ENCODE results near the gene NUP214.
"Not testable (repeated sequence)": the region's sequence is repeated elsewhere in the genome, so short reads cannot be mapped to it uniquely, and the experiment has no call there.

The NUP214 gene

DNA sequence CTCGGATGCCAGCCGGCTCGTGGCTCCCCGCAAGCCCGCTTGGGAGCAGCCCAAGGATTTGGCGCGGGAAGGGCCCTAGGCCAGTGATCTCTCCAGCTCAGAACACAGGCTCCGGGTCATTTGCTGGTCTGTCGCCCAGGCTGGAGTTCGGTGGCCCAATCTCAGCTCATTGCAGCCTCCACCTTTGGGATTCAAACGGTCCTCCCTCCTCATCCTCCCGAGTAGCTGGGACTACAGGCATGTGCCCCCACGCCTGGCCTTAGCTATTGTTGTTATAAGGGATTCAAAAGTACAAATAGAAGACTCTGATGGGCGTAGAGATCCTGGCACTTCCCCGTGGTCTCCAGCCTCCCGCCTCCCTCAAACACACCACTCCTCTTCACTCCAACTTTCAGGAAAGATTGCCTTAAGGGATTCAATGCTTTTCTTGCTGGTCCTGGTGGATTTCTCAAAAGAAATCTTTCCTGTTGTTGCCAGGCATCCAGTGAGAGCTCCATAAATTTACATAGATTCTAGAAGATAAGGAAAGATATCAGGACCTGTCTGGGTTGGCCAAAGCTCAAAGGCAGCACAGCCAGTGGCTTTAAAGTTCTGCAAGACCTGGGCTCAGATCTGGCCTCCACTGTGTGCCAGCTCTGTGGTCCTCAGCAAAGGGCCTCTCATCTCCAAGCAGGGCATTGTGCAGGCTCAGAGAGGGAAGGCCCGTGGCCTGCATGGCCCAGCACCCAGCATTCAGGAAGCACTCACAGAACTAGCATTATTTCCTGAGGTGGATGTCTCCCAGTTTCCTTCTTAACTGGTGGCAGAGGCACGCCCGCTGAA lies 28.0 kb upstream of the NUP214 start:
- Histone ChIP-seq H3K9ac (ENCODE audit: low read depth in 1 of 2, low read length in 2 of 2) (no peak overlapping the region), H3K9me3 (ENCODE audit: control insufficient read depth in 2 of 2, low read length in 2 of 2) (no peaks in the 10 kb centered on the region), H3K36me3 (ENCODE audit: control insufficient read depth in 2 of 2, insufficient read depth in 2 of 2, low read length in 2 of 2) (no peaks in the 10 kb centered on the region), H3K27ac (ENCODE audit: low read depth in 2 of 2, low read length in 2 of 2) (no peak overlapping the region), H3K27me3 (ENCODE audit: control insufficient read depth in 2 of 2, insufficient read depth in 2 of 2, low read length in 2 of 2) (peaks cover 11 to 27% of the 10 kb centered on the region in 2 donors), H3K4me1 (ENCODE audit: control insufficient read depth in 2 of 2, insufficient read depth in 2 of 2, low read length in 2 of 2) (peaks cover 0 to 2% of the 10 kb centered on the region in 2 donors), H3K4me3 (ENCODE audit: low read length in 2 of 2) (peak overlapping the region; percentile 47 to 56)

DNA sequence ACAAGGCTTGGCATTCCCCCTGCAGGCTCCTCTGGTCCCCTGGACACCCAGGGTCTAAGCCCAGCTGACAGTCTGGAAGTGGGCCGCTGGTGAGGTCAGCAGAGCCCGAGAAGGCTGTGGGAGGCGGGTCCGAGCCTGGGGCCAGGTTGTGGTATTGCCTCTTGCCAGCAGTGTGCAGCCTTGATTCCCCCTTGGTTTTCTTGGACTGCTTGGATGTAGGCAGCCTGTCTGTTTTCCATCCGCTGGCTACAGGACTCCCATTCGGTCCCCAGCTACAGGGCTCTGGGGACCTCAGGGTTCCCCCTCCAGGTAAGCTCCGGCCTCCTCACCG lies 27.5 kb upstream of the NUP214 start:
- no peak overlapping the region for H3K4me3 ChIP-seq (ENCODE audit: low read length in 2 of 2)
- H3K27me3 ChIP-seq (ENCODE audit: control insufficient read depth in 2 of 2, insufficient read depth in 2 of 2, low read length in 2 of 2): peaks cover 11 to 27% of the 10 kb centered on the region in 2 donors
- H3K9me3 ChIP-seq (ENCODE audit: control insufficient read depth in 2 of 2, low read length in 2 of 2): no peaks in the 10 kb centered on the region
- H3K27ac ChIP-seq (ENCODE audit: low read depth in 2 of 2, low read length in 2 of 2): no peak overlapping the region
- no peaks in the 10 kb centered on the region for H3K36me3 ChIP-seq (ENCODE audit: control insufficient read depth in 2 of 2, insufficient read depth in 2 of 2, low read length in 2 of 2)
- peaks cover 0 to 2% of the 10 kb centered on the region in 2 donors for H3K4me1 ChIP-seq (ENCODE audit: control insufficient read depth in 2 of 2, insufficient read depth in 2 of 2, low read length in 2 of 2)
- no peak overlapping the region for H3K9ac ChIP-seq (ENCODE audit: low read depth in 1 of 2, low read length in 2 of 2)

DNA sequence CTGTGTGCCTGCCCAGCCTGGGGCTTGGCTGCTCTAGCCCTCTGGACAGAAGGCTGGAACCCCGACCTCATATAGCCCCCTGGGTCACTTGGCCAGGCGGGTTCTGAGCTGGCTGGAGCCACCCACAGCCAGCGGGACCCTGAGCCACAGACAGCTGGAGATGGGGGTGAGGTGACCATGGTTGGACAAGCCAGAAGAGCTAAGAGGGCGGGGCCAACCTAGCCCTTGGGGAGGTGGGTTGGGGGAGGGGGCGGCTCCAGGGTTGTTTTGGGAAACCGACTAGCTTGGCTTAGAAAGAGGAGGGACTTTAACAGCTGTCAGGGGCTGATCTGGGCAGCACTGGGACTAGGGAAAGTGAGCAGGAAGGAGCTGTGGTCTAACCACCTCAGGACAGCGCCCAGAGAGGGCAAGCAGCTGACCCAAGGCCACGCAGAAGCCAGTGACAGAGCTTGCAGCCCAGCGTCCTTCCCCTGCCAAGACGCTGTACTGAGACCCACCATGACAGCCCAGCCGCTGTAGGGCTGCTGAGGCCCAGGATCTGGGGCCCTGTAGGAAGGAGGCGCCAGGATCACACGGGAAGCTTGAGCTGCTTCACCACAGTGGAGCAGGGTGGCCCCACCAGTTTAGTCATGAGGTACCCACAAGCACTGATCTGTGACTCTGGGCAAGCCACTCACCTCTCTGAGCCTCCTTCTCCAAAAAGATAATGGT lies 26.8 kb upstream of the NUP214 start:
- H3K9ac ChIP-seq (ENCODE audit: low read depth in 1 of 2, low read length in 2 of 2): no peak overlapping the region
- H3K36me3 ChIP-seq (ENCODE audit: control insufficient read depth in 2 of 2, insufficient read depth in 2 of 2, low read length in 2 of 2): no peaks in the 10 kb centered on the region
- no peak overlapping the region for H3K27ac ChIP-seq (ENCODE audit: low read depth in 2 of 2, low read length in 2 of 2)
- H3K27me3 ChIP-seq (ENCODE audit: control insufficient read depth in 2 of 2, insufficient read depth in 2 of 2, low read length in 2 of 2): peaks cover 11 to 27% of the 10 kb centered on the region in 2 donors
- peaks cover 0 to 2% of the 10 kb centered on the region in 2 donors for H3K4me1 ChIP-seq (ENCODE audit: control insufficient read depth in 2 of 2, insufficient read depth in 2 of 2, low read length in 2 of 2)
- no peaks in the 10 kb centered on the region for H3K9me3 ChIP-seq (ENCODE audit: control insufficient read depth in 2 of 2, low read length in 2 of 2)
- no peak overlapping the region for H3K4me3 ChIP-seq (ENCODE audit: low read length in 2 of 2)

DNA sequence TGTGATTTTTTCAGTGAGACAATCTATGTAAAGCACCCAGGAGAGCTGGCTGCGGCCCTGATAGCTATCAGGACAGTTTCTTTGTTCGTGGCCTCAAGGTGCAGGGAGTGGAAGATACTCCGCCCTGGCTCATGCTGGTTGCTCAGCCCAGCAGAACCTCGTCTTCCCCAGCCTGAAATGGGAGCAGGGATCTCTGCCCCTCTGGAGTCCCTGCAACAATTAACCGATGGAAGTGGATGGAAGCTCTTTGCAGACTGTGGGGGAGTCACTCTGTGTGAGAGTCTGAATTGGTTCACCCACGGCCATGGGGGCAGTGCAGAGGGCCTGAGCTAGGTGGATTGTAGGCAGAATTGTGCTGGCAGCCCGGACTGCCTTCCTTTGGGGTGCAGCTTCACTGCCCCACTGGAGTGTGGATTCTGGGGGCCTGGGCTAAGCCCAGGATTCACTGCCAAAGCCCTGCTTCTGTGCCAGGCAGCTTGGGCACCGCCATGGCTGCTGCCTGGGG lies 26.2 kb upstream of the NUP214 start:
- Histone ChIP-seq H3K27ac (ENCODE audit: low read depth in 2 of 2, low read length in 2 of 2) (no peak overlapping the region), H3K9ac (ENCODE audit: low read depth in 1 of 2, low read length in 2 of 2) (no peak overlapping the region), H3K9me3 (ENCODE audit: control insufficient read depth in 2 of 2, low read length in 2 of 2) (no peaks in the 10 kb centered on the region), H3K4me1 (ENCODE audit: control insufficient read depth in 2 of 2, insufficient read depth in 2 of 2, low read length in 2 of 2) (peaks cover 0 to 2% of the 10 kb centered on the region in 2 donors), H3K36me3 (ENCODE audit: control insufficient read depth in 2 of 2, insufficient read depth in 2 of 2, low read length in 2 of 2) (no peaks in the 10 kb centered on the region), H3K4me3 (ENCODE audit: low read length in 2 of 2) (no peak overlapping the region), H3K27me3 (ENCODE audit: control insufficient read depth in 2 of 2, insufficient read depth in 2 of 2, low read length in 2 of 2) (peaks cover 11 to 26% of the 10 kb centered on the region in 2 donors)

DNA sequence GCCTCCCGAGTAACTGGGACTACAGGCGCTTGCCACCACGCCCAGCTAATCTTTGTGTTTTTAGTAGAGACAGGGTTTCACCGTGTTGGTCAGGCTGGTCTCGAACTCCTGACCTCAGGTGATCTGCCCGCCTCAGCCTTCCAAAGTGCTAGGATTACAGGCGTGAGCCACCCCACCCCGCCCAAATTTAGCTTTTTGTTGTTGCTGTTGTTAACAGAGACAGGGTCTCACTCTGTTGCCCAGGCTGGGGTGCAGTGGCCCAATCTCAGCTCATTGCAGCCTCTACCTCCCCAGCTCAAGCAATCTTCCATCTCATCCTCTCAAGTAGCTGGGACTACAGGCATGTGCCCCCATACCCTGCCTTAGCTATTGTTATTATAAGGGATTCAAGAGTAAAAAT lies 25.5 kb upstream of the NUP214 start:
- H3K27me3 ChIP-seq (ENCODE audit: control insufficient read depth in 2 of 2, insufficient read depth in 2 of 2, low read length in 2 of 2): peaks cover 9 to 19% of the 10 kb centered on the region in 2 donors
- not testable (repeated sequence) for H3K36me3 ChIP-seq (ENCODE audit: control insufficient read depth in 2 of 2, insufficient read depth in 2 of 2, low read length in 2 of 2); H3K4me1 ChIP-seq (ENCODE audit: control insufficient read depth in 2 of 2, insufficient read depth in 2 of 2, low read length in 2 of 2); H3K27ac ChIP-seq (ENCODE audit: low read depth in 2 of 2, low read length in 2 of 2); H3K9me3 ChIP-seq (ENCODE audit: control insufficient read depth in 2 of 2, low read length in 2 of 2); H3K4me3 ChIP-seq (ENCODE audit: low read length in 2 of 2); H3K9ac ChIP-seq (ENCODE audit: low read depth in 1 of 2, low read length in 2 of 2)

DNA sequence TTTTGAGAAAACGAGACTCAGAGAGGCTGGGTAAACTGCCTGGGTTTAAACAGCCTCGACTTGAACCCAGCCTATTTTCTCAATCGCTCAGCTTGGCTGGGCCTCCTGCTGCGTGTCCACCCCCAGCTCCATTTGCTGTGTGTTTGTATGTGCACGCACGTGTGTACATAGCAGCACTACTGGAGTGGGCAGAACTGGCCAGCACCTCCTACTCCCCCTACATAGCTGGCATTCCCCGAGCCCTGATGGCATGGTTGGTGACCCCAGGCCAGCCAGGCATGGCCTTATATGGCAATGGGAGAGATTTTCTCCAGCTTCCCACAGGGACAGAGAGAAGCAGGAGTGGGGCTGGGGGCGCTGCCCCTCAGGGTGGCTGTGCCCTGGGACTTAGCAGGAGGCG lies 24.9 kb upstream of the NUP214 start:
- no peaks in the 10 kb centered on the region for H3K36me3 ChIP-seq (ENCODE audit: control insufficient read depth in 2 of 2, insufficient read depth in 2 of 2, low read length in 2 of 2)
- peaks cover 6 to 15% of the 10 kb centered on the region in 2 donors for H3K27me3 ChIP-seq (ENCODE audit: control insufficient read depth in 2 of 2, insufficient read depth in 2 of 2, low read length in 2 of 2)
- H3K4me1 ChIP-seq (ENCODE audit: control insufficient read depth in 2 of 2, insufficient read depth in 2 of 2, low read length in 2 of 2): peaks cover 2% of the 10 kb centered on the region in 2 donors
- no peak overlapping the region for H3K9ac ChIP-seq (ENCODE audit: low read depth in 1 of 2, low read length in 2 of 2)
- no peaks in the 10 kb centered on the region for H3K9me3 ChIP-seq (ENCODE audit: control insufficient read depth in 2 of 2, low read length in 2 of 2)
- H3K4me3 ChIP-seq (ENCODE audit: low read length in 2 of 2): no peak overlapping the region
- no peak overlapping the region for H3K27ac ChIP-seq (ENCODE audit: low read depth in 2 of 2, low read length in 2 of 2)

DNA sequence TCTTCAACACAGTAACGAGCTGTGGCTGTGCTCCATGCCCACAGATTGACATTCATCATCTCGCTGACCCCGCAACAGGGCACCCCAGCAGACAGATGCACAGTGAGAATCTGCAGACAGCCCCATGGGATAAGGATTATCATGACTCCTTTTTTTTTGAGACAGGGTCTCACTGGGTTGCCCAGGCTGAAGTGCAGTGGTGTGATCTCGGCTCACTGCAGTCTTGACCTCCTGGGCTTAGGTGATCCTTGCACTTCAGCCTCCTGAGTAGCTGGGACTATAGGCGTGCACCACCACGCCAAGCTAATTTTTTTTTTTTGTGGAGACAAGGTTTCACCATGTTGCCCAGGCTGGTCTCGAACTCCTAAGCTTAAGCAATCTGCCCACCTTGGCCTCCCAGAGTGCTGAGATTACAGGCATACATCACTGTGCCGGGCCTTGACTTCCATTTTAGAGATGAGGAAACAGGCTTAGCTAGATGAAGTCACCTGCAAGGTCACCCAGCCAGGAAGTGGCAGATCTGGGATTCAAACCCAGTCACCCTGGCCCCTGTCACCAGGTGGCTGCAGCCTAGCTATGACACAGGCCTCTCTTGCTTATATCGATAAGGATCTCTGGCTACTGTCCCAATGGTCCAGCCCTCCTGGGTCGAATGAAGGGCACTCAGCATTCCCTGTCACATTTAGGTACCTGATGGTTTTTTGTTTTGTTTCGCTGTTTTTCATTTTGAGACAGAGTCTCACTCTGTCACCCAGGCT lies 24.0 kb upstream of the NUP214 start:
- H3K9ac ChIP-seq (ENCODE audit: low read depth in 1 of 2, low read length in 2 of 2): no peak overlapping the region

DNA sequence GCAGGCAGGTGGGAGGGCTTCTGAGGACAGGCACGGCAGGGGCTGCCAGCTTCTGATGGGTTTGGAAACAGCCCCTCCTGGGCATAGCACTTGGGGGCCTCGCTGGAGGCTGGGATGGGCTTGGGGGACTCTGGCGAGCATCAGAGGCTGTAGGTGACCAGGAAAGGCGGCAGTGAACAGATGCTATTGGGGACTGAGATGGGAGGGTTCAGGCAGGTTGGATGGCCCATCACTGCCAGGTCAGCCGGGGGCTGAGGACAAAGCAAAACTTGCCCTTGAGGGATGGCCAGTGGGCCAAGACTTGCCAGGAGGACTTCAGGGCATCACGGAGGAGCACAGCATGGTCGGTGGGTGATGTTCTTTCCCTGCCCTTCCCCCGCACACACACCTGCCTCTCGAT lies 22.4 kb upstream of the NUP214 start:
- peaks cover 0 to 2% of the 10 kb centered on the region in 2 donors for H3K4me1 ChIP-seq (ENCODE audit: control insufficient read depth in 2 of 2, insufficient read depth in 2 of 2, low read length in 2 of 2)
- no peak overlapping the region for H3K9ac ChIP-seq (ENCODE audit: low read depth in 1 of 2, low read length in 2 of 2)
- H3K4me3 ChIP-seq (ENCODE audit: low read length in 2 of 2): no peak overlapping the region
- H3K9me3 ChIP-seq (ENCODE audit: control insufficient read depth in 2 of 2, low read length in 2 of 2): no peaks in the 10 kb centered on the region
- no peak overlapping the region for H3K27ac ChIP-seq (ENCODE audit: low read depth in 2 of 2, low read length in 2 of 2)
- peaks cover 0 to under 1% of the 10 kb centered on the region in 2 donors for H3K27me3 ChIP-seq (ENCODE audit: control insufficient read depth in 2 of 2, insufficient read depth in 2 of 2, low read length in 2 of 2)
- no peaks in the 10 kb centered on the region for H3K36me3 ChIP-seq (ENCODE audit: control insufficient read depth in 2 of 2, insufficient read depth in 2 of 2, low read length in 2 of 2)

More for the DNA sequence above, 24.0 kb upstream of the NUP214 start:
- no peak overlapping the region for H3K27ac ChIP-seq (ENCODE audit: low read depth in 2 of 2, low read length in 2 of 2)
- no peaks in the 10 kb centered on the region for H3K36me3 ChIP-seq (ENCODE audit: control insufficient read depth in 2 of 2, insufficient read depth in 2 of 2, low read length in 2 of 2)
- no peak overlapping the region for H3K4me3 ChIP-seq (ENCODE audit: low read length in 2 of 2)
- H3K27me3 ChIP-seq (ENCODE audit: control insufficient read depth in 2 of 2, insufficient read depth in 2 of 2, low read length in 2 of 2): peaks cover 0 to 10% of the 10 kb centered on the region in 2 donors
- H3K4me1 ChIP-seq (ENCODE audit: control insufficient read depth in 2 of 2, insufficient read depth in 2 of 2, low read length in 2 of 2): peaks cover 2% of the 10 kb centered on the region in 2 donors
- H3K9me3 ChIP-seq (ENCODE audit: control insufficient read depth in 2 of 2, low read length in 2 of 2): no peaks in the 10 kb centered on the region

DNA sequence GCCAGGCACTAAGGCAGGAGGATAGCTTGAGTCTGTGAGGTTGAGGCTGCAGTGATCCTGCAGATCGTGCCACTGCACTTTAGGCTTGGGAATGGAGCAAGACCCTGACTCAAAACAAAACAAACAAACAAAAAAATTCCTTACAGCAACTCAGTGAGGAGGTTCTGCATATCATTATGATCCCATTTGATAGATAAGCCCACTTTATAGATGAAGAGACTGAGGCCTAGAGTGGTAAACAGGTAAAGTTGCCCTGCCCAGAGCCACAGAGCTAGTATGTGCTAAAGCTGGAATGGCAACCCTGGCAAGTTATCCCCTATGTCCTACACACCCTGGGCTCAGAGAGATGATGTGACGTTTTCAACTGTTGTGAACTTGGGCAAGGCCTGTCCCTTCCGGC lies 21.9 kb upstream of the NUP214 start:
- H3K27ac ChIP-seq (ENCODE audit: low read depth in 2 of 2, low read length in 2 of 2): no peak overlapping the region

More for the DNA sequence above, 21.9 kb upstream of the NUP214 start:
- no peaks in the 10 kb centered on the region for H3K36me3 ChIP-seq (ENCODE audit: control insufficient read depth in 2 of 2, insufficient read depth in 2 of 2, low read length in 2 of 2)
- H3K4me1 ChIP-seq (ENCODE audit: control insufficient read depth in 2 of 2, insufficient read depth in 2 of 2, low read length in 2 of 2): peaks cover 0 to 2% of the 10 kb centered on the region in 2 donors
- H3K4me3 ChIP-seq (ENCODE audit: low read length in 2 of 2): no peak overlapping the region
- H3K9ac ChIP-seq (ENCODE audit: low read depth in 1 of 2, low read length in 2 of 2): no peak overlapping the region
- no peaks in the 10 kb centered on the region for H3K9me3 ChIP-seq (ENCODE audit: control insufficient read depth in 2 of 2, low read length in 2 of 2)
- no peaks in the 10 kb centered on the region for H3K27me3 ChIP-seq (ENCODE audit: control insufficient read depth in 2 of 2, insufficient read depth in 2 of 2, low read length in 2 of 2)

All from mucosa of rectum (tissue), 2 donors.